SK-N-SH (cell line): Measurements from ENCODE around the gene C12orf50.

Source experiments
- MXI1 ChIP-seq: IDR thresholded peaks from 2 replicates; pipeline ENCODE4 v1.6.1; 2012; ENCODE audit warnings: mild to moderate bottlenecking, low read depth, low read length, improper control_type of control experiment
- TCF12 ChIP-seq: IDR thresholded peaks from 2 replicates; pipeline ENCODE4 v1.4.0; 2012
- TF ChIP-seq, protein P1 (sequence below): fragments of 200-600 bp; sonication (generic); IDR thresholded peaks from 2 replicates; pipeline ENCODE4 v1.6.1; 2017; ENCODE audit warnings: antibody characterized with exemption, mild to moderate bottlenecking, moderate library complexity
- TF ChIP-seq, protein P2 (sequence below): IDR thresholded peaks from 2 replicates; pipeline ENCODE4 v1.4.0; 2012; ENCODE audit warnings: low read depth
- TF ChIP-seq, protein P3 (sequence below): IDR thresholded peaks from 2 replicates; pipeline ENCODE4 v1.6.1; 2012; ENCODE audit warnings: mild to moderate bottlenecking, low read depth, low read length, moderate library complexity

DNA sequence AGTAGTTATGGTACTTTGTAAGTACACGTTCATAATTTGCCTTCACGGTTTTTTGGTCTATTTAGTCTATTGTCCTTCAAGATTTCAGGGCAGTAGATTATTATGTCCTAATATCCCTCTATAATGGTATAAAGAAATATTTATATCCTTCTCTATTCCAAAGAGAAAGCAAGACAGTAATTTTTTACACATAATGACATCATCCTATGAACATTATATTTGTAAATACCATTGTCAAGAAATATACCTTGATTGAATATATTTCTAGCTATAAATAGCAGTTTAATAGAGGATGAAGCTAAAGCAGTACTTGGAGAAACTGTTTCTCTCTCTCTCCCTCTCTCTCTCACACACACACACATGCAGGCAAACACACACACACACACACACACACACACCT, 77.0 kb downstream of the C12orf50 start:
- TF ChIP-seq, protein P1, sequence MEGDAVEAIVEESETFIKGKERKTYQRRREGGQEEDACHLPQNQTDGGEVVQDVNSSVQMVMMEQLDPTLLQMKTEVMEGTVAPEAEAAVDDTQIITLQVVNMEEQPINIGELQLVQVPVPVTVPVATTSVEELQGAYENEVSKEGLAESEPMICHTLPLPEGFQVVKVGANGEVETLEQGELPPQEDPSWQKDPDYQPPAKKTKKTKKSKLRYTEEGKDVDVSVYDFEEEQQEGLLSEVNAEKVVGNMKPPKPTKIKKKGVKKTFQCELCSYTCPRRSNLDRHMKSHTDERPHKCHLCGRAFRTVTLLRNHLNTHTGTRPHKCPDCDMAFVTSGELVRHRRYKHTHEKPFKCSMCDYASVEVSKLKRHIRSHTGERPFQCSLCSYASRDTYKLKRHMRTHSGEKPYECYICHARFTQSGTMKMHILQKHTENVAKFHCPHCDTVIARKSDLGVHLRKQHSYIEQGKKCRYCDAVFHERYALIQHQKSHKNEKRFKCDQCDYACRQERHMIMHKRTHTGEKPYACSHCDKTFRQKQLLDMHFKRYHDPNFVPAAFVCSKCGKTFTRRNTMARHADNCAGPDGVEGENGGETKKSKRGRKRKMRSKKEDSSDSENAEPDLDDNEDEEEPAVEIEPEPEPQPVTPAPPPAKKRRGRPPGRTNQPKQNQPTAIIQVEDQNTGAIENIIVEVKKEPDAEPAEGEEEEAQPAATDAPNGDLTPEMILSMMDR, result no peak
- TF ChIP-seq, protein P2, sequence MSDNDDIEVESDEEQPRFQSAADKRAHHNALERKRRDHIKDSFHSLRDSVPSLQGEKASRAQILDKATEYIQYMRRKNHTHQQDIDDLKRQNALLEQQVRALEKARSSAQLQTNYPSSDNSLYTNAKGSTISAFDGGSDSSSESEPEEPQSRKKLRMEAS, result no peak
- TF ChIP-seq, protein P3, sequence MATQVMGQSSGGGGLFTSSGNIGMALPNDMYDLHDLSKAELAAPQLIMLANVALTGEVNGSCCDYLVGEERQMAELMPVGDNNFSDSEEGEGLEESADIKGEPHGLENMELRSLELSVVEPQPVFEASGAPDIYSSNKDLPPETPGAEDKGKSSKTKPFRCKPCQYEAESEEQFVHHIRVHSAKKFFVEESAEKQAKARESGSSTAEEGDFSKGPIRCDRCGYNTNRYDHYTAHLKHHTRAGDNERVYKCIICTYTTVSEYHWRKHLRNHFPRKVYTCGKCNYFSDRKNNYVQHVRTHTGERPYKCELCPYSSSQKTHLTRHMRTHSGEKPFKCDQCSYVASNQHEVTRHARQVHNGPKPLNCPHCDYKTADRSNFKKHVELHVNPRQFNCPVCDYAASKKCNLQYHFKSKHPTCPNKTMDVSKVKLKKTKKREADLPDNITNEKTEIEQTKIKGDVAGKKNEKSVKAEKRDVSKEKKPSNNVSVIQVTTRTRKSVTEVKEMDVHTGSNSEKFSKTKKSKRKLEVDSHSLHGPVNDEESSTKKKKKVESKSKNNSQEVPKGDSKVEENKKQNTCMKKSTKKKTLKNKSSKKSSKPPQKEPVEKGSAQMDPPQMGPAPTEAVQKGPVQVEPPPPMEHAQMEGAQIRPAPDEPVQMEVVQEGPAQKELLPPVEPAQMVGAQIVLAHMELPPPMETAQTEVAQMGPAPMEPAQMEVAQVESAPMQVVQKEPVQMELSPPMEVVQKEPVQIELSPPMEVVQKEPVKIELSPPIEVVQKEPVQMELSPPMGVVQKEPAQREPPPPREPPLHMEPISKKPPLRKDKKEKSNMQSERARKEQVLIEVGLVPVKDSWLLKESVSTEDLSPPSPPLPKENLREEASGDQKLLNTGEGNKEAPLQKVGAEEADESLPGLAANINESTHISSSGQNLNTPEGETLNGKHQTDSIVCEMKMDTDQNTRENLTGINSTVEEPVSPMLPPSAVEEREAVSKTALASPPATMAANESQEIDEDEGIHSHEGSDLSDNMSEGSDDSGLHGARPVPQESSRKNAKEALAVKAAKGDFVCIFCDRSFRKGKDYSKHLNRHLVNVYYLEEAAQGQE, result no peak
- no peak for TF ChIP-seq MXI1
- TF ChIP-seq TCF12, result no peak
